Measurements from ENCODE around the gene CNOT4.

CNOT4 gene, protein sequence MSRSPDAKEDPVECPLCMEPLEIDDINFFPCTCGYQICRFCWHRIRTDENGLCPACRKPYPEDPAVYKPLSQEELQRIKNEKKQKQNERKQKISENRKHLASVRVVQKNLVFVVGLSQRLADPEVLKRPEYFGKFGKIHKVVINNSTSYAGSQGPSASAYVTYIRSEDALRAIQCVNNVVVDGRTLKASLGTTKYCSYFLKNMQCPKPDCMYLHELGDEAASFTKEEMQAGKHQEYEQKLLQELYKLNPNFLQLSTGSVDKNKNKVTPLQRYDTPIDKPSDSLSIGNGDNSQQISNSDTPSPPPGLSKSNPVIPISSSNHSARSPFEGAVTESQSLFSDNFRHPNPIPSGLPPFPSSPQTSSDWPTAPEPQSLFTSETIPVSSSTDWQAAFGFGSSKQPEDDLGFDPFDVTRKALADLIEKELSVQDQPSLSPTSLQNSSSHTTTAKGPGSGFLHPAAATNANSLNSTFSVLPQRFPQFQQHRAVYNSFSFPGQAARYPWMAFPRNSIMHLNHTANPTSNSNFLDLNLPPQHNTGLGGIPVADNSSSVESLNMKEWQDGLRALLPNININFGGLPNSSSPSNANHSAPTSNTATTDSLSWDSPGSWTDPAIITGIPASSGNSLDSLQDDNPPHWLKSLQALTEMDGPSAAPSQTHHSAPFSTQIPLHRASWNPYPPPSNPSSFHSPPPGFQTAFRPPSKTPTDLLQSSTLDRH

GRCh38 chr7:135509839-135510591 lies at the start of gene CNOT4:
Gene CNOT4, minus strand, starts transcription at chr7:135510102. Its CDS starts 71,771 bp downstream, at chr7:135438331.
- DNase-seq (ENCODE audit: low spot score): peak; percentile 99

GRCh38 chr7:135558881-135559280 lies 49.0 kb upstream of the CNOT4 start:
- DNase-seq (ENCODE audit: low spot score): no peak

DNA sequence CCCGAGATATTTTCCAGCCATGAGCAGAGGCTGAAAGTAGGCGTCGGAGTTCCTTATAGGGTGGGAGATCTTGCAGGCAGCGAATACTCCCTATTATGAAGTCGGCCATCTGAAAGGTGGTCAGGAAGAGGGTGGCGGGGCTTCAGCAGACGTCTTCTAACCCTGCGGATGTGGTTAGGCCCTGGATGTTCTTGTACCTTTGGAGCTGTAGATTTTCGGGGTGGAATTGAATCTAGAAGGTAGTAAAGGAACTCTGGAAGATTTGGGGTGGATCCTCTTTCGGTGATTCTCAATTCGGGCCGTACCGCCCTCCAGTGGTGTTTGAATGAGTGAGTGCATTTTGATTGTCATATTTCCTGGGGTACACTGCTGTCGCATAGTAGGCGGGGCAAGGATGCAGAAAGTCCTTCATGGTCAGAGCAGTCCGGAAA lies 48.5 kb upstream of the CNOT4 start:
- peak; percentile 73 for DNase-seq (ENCODE audit: low spot score)

GRCh38 chr7:135557455-135558336 lies 47.8 kb upstream of the CNOT4 start, which contains the start of gene NUP205:
Gene NUP205, plus strand, starts transcription at chr7:135557917. Its CDS starts 28 bp downstream, at chr7:135557945.
- DNase-seq (ENCODE audit: low spot score): peak; percentile 94

DNA sequence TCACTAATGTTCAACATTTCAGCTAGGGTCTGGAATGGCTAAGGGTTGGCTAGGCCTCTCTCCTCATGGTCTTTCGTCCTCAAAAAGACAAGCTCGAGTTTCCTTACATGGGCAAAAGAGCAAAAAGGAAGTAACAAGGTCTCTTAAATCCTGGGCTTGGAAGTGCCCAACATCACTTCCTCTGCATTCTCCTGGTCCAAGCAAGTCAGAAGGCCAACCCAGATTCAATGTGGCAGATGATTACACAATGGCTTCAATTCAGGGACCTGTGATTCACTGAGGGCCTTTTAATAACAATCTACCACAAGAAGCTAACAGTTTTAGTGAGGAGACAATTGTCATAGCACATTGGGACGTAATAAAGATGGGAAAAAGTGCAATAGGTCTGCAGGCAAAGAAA lies 43.4 kb upstream of the CNOT4 start:
- DNase-seq (ENCODE audit: low spot score): no peak

- DNase-seq (ENCODE audit: low spot score): no peak
Observed at GRCh38 chr7:135552148-135552547, 42.2 kb upstream of the CNOT4 start.

DNA sequence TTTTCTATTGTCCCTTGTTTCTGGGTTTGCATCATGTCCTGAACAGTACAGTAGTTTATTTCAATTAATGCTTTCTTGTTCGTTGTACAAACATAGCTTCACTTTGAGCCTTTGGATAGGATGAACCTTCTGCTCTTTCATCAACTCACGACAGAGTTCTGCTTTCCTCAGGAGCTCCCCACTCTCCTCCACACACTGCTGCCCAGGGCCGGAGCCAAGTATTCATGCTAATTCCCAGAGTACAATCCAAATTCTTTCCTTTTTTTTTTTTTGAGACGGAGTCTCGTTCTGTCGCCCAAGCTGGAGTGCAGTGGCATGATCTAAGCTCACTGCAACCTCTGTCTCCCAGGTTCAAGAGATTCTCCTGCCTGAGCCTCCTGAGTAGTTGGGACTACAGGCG lies 40.3 kb upstream of the CNOT4 start:
- DNase-seq (ENCODE audit: low spot score): no peak

DNA sequence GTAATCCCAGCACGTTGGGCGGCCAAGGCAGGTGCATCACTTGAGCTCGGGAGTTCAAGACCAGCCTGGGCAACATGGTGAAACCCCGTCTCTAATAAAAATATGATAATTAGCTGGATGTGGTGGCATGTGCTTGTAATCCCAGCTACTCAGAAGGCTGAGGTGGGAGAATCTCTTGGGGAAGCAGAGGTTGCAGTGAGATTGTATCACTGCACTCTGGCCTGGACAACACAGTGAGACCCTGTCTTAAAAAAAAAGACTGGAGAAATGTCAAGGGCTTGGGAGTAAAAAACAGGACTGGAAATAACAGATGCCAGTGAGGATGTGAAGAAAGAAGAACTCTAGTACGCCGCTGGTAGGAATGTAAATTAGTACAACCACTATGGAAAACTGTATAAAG lies 31.1 kb upstream of the CNOT4 start:
- no peak for DNase-seq (ENCODE audit: low spot score)

DNA sequence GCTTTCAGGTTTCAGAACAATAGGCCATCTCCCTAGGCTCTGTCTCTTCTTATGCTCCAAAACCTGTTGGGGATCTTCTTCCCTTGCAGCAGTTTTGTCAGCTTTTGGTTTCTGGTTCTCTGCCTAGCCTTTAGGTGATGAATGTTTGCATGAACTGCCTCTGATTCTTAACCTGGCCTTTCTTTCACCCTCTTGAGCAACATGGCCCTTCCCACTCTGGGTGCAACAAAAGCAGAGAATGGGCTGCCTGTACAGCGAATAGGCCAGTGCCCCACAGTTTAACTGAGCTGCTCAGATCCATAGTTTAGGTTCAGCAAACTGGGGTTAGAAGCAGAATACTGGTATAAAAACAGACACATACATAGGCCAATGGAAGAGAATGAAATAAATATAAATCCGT lies 29.7 kb upstream of the CNOT4 start:
- DNase-seq (ENCODE audit: low spot score): no peak

DNA sequence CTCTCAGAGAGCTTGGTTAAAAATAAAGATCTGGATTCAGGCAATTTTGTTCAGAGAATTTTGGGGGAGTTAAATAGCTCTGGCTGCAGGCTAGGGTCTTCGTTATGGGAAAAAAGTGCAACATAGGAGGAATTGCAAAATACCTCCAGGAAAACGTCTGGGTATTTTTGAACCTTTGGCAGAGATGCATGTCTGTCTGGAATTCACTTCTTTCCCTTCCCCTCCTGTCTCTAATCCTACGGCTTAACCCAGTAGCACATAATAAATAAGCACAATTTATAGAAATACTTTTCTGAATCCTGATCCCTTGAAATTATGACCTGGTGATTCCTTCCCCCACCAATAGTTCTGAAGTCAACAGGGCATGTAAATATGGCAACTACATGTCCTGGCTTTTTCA lies 28.5 kb upstream of the CNOT4 start:
- DNase-seq (ENCODE audit: low spot score): no peak

DNA sequence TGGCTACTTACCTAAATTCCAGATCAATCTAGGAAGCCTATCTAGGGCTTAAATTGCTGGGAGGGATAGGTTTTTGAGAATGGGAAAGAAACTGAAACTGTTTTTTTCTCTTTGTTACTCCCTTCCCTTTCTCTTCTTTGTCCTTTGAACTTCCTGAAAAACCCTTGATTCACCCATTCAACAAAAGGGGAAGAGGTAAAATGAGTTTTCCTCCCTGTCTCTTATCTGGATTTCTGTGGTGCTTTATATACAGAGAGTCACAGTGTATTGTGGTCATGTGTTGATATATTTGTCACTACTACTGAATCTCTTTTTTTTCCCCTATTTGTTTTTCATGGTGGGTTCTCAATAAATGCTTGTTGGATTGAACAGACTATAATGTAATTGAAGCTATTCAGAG lies 28.0 kb upstream of the CNOT4 start:
- DNase-seq (ENCODE audit: low spot score): no peak

- no peak for DNase-seq (ENCODE audit: low spot score)
Observed at GRCh38 chr7:135537453-135537852, 27.6 kb upstream of the CNOT4 start.

GRCh38 chr7:135536150-135536549 lies 26.2 kb upstream of the CNOT4 start:
- no peak for DNase-seq (ENCODE audit: low spot score)

GRCh38 chr7:135527025-135527424 lies 17.1 kb upstream of the CNOT4 start:
- DNase-seq (ENCODE audit: low spot score): no peak

GRCh38 chr7:135525426-135525825 lies 15.5 kb upstream of the CNOT4 start:
- no peak for DNase-seq (ENCODE audit: low spot score)

- DNase-seq (ENCODE audit: low spot score): no peak
Observed at GRCh38 chr7:135523146-135523545, 13.2 kb upstream of the CNOT4 start.

GRCh38 chr7:135522509-135522908 lies 12.6 kb upstream of the CNOT4 start:
- no peak for DNase-seq (ENCODE audit: low spot score)

GRCh38 chr7:135519871-135520270 lies 10.0 kb upstream of the CNOT4 start:
- no peak for DNase-seq (ENCODE audit: low spot score)

DNA sequence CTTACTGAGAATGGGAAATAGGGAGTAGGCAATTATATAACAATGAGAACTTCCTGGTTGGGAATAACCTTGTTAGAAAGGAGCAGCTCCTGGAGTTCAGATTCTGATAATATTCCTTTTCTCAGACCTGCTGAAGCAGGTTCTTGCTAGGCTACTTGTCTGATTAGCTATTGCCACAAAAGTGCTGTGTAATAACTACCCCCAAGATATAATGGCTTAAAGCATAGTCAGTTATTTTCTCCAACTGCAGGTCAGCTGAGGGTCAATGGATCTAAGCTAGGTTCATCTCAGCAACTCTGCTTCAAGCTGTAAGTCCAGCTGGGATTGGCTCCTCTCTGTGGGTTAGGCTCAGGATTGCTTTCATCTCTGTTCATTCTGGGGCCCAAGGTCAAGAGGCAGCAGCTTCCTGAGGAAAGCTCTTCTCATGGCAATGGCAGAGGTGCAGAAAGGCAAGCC lies 9.4 kb upstream of the CNOT4 start:
- no peak for DNase-seq (ENCODE audit: low spot score)

- no peak for DNase-seq (ENCODE audit: low spot score)
Observed at GRCh38 chr7:135518748-135519147, 8.8 kb upstream of the CNOT4 start.

DNA sequence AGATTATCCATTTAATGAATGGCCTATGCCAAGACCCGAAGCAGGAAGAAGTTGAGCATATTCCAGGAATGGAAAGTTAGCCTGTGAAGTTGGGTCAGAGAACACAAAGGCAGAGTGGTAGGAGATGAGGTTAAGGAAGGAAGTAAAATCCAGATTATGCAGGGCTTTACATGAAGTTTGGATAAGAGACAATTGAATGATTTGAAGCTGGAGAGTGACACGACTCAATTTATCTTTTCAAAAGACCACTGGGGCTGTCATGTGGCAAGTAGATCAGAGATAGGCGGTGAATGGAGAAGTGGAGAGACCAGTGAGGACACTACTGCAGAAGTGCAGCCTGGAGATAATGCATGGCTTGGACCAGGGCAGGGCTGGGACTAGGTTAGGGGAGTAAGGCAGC lies 7.2 kb upstream of the CNOT4 start:
- no peak for DNase-seq (ENCODE audit: low spot score)
